Stimulated activated CD4-positive, alpha-beta T cell treated with anti-CD3 and anti-CD28 coated beads, Interleukin-1b, Interleukin-23, amount 100 ng/mL, for 48 hours (primary cell): ENCODE measurements around the gene LIPI.
"Not testable (repeated sequence)": the region's sequence is repeated elsewhere in the genome, so short reads cannot be mapped to it uniquely, and the experiment has no call there.

Source experiments
- DNase-seq: peaks from one replicate; pipeline ENCODE4 v3.0.0-alpha.2; 2020

The LIPI gene

DNA sequence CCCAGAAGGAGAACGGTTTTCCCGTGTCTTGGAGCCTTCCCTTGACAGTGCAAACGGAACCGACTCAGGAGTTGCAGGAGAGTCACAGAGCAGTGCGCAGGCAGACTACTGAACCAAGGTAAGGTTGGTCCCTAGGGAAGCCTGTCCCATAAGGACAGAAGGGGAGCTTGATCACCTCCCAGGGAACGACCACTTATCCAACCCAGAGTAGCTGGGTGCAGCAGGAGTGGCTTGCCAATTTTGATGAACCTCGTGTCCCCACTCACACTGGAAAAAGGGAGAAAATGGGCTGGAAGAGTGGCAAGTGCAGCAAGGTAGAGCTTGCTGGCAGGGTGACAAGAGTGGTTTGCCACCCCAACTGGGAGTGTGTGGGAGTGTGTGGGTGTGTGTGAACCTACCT lies 95.1 kb downstream of the LIPI start:
- DNase-seq: no peak

DNA sequence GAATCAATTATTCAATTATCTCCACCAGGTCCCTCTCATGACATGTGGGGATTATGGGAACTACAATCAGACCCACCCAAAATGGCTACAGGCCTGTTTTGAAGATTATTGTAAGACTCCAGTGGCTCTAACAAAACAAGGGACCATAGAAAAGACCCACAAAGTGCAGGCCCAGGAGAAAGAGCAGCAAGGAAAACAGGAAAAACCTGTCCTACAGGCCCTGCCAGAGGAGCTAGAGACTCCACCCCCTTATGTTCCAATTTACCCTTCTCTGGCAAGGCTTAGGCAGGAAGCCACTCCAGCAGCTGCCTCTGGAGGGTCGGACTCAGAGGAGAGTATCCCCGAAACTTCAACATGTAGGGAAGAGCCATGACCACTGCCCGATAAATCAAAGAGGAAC lies 96.5 kb downstream of the LIPI start:
- DNase-seq: no peak

DNA sequence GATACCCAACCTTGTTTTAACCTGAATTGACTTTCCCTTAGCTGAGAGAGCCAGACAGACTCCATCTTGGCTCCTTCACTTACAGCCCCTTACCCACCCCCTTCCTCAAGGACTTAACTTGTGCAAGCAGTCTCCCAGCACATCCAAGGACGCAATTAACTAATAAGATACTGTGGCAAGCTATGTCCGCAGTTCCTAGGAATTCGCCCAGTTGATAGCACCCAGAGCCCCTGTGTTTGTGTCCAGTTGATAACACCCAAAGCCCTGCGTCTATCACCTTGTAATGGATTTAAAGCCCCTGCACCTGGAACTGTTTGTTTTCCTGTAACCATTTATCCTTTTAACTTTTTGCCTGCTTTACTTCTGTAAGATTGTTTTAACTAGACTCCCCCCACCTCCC lies 106.2 kb downstream of the LIPI start:
- DNase-seq: not testable (repeated sequence)

DNA sequence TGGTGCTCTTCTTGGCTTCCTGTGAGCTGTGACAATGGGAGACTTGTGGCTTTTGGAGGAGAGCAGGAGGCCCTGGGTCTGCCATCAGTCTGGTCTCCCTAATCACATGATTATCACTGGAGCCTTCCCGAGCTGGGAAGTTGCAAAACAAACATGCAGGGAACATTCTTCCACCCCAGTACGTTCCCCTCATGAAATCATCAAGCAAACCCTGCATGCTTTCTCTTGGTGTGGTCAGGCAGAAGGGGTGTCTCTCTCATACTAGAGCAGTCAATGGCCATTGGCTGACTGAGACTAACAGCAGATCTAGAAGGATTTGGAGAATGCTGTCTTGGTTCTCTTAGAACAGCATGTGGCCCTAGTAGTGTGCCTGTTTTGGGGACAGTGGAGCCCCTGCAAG lies 111.2 kb downstream of the LIPI start:
- no peak for DNase-seq

DNA sequence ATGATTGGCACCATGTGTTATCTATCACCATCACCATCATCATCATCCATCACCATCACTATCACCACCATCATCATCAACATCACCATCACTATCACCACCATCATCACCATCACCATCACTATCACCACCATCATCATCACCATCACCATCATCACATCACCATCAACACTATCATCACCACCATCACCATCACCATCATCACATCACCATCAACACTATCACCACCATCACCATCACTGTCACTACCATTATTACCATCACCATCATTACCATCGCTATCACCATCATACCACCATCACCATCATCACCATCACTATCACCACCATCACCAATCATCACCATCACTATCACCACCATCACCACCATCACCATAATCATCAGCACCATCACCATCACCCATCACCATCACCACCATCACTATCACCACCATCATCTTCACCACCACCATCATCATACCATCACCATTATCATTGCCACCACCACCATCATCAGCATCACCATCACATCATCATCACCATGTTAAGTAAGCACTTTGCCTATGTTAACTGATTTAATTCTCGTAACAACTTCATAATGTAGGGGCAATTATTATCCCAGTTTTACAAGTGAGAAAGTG lies 112.8 kb downstream of the LIPI start:
- no peak for DNase-seq

DNA sequence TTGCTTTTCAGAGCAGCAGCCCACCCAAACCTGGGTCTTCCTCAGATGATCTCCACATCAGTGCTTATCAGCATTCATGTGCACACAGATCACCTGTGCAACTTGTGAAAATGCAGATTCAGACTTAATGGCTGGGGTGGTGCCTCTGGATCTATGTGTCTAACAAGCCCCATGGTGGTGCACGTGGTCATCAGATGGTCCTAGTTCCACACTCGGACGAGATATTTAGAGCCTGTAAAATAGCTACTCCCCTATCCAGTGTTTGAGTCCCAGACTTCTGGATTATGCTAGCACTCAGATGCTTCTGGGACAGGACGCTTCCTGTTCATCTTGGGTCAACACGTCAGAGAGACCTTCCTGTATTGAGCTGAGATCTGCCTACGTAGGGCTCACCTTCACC lies 114.2 kb downstream of the LIPI start:
- DNase-seq: no peak

DNA sequence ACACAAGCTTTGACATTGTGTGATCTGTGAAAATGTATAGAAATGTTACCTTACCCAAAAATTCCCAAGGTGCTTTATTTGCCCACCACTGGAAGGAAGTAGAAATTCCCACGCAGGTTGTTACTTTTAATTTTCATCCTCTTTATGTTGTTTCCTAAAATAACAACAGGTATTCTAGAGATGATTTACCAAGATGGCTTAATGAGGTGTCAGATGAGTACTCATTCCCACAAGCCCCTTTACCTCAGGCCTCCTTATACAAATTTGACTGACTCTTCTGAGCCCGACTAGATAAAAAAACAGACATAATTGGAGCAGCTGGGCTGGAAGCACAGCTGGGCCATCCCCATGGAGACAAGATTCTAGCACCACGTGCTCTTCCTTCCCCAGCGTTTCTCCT lies 114.6 kb downstream of the LIPI start:
- DNase-seq: no peak

DNA sequence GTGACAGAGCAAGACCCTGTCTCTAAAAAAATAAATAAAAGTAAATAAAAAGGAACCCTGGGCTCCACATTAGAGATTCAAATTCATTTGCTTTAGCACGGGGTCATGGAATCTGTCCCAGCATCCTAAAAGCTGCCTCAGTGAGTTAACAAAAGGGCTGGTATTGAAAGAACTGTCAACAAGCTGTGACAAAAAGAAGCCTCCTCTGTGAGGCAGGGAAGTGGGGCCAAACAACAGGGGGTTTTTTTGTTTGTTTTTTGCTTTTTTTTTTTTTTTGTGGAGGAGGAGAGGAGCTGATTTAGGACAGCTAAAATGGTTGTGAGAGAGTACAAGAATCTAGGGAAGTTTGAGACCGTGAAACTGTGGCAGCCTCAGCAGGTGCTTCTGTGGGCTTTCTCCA lies 115.7 kb downstream of the LIPI start:
- DNase-seq: no peak

DNA sequence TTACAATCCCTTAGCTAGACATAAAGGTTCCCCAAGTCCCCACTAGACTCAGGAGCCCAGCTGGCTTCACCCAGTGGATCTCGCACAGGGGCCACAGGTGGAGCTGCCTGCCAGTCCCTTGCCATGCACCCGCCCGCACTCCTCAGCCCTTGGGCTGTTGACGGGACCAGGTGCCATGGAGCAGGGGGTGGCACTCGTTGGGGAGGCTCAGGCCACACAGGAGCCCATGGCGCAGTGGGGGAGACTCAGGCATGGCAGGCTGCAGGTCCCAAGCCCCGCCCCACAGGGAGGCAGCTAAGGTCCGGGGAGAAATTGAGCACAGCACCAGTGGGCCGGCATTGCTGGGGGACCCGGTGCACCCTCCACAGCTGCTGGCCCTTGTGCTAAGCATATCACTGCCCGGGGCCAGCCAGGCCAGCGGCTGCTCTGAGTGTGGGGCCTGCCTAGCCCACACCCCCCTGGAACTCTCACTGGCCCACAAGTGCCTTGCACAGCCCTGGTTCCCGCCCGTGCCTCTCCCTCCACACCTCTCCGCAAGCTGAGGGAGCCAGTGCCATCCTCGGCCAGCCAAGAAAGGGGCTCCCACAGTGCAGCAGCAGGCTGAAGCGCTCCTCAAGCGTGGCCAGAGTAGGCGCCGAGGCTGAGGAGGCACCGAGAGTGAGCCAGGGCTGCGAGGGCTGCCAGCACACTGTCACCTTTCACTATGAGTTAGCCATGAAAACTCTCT lies 117.8 kb downstream of the LIPI start:
- DNase-seq: no peak

DNA sequence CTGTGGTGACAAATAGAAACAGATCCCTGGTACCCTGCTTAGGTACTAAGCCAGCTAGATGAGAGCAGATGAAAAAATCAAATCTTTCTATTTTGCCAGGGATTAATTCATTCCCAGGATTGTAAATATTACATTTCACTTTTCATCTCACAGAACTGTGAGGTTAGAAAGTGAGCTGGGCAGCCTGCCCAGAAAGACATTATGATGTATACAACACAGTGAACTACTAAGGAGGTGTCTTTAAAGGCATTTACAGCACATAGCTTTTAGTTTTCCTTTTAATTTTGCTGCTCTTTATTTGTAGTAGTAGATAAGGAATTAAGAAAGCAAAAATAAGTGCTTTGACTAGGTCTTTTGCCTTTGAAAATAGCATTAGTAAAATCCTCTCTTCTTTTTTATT lies 120.6 kb downstream of the LIPI start:
- DNase-seq: not testable (repeated sequence)

DNA sequence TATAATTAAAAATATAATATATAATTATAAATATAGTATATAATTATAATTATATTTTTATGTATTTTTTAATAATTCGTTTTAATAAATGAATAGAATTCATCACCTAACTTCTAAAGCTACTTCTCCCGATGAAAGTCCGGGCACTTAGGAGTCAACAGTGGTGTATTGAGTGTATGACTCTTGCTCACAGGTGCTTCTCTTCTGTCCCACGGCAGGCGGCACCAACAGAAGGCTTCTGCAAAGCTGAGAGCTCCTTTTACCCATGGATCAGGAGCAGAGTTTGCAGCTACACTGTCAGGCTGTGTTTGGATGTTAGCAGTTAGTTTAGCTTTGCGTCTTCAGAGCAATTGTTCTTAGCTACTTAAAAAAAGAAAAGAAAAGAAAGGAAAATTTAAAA lies 122.4 kb downstream of the LIPI start:
- no peak for DNase-seq

DNA sequence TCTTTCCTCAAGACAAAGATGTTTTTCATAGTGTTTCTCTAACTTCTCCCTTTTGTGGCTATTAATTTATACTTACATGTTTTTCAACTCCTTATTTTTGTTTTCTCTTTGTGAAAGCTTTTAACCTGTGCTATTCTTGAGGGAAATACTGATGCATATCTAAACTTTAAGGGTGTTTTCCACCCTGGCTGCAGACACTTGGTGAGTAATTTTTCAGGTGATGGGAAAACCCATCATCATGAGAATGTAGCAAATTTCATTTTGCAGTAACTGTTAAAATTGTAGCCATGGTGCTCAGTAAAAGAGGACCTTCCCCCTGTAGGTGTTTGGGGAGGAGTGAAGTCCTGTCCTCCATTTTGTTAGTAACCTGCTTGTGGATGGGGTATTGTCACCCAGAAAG lies 124.2 kb downstream of the LIPI start:
- DNase-seq: no peak

DNA sequence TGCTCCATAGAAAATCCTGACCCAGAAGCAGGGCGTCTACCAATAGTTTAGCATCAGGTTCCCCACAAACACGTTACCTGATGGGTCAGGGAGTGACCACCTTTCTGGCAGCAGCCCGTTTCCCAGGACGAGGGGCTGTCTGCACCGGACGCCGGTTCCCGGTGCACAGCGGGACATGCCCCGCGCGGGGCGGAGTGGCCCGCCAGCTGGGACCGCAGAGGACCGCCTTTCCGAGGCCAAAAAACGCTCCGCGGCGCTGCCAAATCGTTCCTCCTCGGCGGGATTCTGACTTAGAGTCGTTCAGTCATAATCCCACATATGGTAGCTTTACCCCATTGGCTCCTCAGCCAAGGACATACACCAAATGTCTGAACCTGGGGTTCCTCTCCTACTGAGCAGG lies 126.1 kb downstream of the LIPI start:
- no peak for DNase-seq

DNA sequence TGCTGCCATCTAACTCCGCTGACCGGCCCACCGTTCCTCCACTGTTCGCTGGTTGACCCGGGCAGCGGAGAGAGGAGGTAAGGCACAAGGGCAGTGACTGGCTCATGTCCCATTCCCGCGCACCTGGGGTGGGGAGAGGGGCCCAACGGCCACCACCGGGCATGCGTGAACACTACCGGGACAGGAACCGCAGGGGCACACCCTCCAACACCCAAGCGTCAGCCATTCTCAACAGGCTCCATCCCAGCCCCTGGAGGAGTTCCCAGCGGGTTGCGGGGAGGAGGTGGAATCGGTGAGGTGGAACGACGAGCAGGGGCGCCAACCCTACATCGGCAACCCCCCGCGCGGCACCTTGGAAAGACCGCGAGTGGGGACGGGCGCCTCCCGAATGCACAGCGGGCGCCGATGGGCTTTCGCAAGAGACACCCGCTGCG lies 126.7 kb downstream of the LIPI start:
- no peak for DNase-seq

DNA sequence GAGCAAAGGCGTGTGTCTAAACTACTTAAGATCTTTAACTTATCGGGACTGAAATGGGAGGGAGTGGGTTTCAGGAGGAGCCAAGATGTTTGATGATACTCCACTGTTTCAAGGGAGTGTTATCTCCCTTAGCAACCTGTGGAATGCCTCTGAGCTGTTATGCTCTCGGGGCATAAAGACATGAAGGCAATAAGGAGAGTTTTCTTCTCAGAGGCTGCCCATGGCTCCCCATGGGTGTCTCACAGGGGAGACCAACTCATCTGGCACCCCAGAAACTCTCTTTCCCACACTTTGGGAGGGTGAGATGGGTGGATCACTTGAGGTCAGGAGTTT lies 130.0 kb downstream of the LIPI start:
- no peak for DNase-seq

DNA sequence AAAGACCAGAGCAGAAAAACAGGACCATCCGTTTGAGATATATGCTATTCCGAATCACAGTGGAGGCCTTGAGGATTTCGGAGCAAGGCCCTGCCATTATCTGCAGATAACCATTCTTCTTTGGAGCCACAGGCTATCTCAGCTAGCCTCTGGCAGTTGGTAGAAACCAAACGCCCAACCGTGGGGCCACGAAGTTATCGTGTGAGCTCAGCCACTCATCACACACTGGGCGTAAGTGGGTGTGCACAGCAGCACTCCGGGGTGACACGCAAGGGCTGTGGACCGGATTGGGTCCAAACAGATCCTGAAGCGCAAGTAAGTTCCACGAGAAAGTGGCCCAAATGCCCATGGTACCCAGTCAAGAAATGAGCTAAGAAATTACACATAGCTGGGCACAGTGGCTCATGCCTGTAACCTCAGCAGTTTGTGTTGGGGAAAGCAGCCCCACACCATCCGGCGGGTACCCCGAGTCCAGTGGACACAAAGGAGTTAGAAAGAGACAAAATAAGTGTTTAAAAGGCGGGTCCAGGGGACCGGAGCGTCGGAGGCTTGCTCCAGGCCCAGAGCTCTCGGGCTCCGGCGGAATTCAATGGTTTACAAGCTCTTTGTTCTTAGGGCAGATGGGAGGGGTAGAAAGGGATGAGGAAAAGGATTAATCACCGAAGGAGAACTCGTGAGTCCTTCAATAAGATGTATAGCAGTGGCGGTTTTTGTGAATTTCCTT lies 130.6 kb downstream of the LIPI start:
- no peak for DNase-seq

DNA sequence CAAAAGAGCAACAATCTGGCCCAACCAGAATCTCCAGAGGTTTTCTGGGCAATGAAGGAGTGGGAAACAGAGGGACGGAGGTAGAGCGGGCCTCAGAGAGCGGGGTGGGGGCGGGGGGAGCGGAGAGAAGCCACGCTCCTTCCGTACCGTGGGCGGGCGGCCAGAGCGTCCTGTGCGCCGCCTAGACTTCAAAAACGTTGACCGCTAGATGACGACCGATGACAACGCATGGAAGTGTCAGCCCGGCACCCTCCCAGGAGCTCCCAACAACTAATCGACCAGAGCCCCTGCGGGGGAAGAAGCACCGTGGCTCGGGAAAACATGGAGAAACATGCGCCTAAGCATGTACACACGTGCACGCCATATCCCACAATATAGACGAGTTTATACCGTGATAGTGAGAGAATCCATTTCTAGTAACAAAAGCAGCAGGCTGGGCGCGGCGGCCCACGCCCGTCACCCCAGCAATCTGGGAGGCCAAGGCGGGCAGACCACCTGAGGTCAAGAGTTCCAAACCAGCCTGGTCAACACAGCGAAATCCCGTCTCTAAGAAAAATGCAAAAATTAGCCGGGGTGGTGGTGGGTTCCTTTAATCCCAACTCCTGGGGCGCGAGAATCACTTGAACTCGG lies 131.9 kb downstream of the LIPI start:
- no peak for DNase-seq

DNA sequence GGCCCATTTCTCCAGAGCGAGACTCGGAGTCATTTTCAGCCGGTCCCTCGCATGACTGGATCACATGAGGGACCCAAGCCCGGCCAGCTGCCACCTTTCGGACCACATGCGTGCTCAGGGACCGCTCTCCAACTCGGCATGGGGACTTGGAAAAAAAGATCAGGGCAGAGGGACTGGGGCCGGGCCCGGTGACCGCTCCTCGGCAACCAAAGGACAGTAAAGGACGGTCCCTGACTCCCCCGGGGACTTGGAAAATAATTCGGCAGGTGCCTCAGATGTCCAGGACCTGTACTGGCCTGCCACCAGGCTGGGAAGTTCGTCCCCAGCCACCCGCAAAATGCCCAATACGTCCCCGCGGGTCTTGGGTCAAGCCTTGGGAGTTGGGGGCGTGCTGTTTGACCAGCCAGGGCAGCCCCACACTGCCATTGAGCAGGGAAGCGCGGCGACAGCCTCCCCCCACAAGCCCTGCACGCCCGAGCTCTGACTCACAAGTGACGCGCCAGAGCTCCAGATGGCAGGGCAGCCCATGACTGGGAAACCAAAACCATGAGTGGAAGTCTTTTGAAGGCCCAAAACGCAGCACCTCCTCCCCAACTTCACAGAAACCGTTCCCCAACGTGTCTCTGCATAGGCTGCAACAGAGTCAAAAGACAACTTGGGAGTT lies 134.5 kb downstream of the LIPI start:
- DNase-seq: no peak

DNA sequence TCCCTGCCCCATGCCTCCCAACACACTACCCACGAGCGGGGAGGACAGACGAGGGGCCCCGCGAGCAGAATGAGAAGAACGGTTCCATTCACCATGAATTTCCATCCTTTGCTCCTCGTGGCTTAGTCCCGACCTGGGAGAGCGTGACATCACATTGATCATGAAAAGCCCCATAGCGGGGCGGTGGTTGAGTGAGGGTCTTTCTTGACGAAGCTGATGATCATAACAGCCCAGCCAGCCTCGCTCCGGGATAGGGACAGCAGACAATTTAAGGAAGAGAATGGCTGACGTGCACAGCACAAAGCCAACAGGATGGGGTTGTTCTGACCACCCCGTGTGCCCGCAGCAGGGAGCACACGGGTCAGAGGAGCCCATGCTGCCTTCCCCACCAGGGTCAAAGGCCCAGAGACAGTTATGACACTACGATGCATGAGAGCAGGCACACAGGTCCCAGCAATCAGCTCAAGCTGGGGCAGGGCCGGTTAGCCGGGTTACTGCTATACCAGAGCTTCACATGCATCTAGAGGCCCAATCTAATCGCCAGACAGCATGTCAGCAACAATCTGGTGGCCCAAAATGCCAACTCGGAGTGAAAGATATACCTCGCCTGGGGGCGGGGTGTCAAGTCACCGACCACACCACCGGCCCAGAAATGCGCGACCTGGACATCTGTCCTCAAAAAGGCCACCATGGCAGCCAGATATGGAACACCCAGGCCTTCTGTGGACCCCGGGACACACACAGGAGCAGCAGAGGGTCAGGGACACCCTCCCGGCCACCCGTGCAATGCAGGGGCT lies 135.2 kb downstream of the LIPI start:
- DNase-seq: no peak

DNA sequence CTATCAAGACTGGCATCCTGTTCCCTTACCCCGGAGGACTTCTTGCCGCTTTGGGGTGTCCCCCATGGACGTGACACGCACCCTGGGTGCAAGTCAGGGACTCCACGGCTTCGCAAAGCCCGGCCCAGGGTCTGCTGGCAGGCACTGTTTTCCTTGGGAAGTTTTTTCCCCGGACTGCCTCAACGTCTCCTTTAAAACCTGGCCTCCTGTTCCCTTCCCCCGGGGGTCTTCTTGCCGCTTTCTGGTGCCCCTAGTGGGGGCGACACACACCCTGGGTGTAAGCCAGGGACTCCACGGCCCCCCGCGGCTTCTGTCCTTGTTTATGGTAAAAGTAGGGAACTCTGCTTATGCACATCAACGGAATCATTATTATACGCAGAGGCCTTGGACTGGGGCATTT lies 136.6 kb downstream of the LIPI start:
- DNase-seq: no peak

DNA sequence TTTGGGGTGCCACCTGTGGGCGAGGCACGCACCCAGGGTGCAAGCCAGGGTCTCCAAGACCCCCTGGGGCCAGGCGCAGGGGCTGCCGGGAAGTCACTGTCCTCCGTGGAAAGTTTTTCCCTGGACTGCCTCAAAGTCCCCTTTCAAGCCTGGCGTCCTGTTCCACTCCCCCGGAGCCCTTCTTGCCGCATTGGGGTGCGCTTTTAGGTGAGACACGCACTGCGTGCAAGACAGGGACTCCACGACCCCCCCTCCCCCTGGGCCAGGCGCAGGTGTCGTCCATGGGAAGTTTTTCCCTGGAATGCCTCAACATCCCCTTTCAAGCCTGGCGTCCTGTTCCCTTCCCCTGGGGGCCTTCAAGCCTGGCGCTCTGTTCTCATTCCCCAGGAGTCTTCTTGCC lies 137.1 kb downstream of the LIPI start:
- DNase-seq: no peak

DNA sequence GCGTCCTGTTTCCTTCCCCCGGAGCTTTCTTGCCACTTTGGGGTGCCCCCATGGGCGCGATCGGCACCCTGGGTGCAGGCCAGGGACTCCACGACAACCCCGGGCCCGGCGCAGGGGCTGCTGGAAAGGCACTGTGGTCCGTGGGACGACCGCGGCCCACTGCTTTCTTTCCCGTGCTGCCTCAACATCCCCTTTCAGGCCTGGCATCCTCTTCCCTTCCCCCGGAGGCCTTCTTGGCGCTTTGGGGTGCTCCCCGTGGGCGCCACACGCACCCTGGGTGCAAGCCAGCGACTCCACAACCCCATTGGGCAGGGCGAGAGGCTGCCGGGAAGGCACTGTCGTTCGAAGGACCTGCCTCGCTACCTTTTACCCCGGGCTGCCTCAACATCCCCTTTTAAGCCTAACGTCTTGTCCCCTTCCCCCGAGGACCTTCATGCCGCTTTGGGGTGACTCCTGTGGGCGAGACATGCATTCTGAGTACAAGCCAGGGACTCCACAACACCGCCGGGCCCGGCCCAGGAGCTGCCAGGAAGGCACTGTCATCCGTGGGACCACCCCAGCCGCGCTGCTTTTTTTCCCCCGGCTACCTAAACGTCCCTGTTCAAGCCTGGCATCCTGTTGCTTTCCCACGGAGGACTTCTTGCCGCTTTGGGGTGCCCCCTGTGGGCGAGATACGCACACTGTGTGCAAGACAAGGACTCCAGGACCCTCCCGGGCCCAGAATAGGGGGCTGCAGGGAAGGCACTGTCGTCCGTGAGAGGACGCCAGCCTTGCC lies 137.8 kb downstream of the LIPI start:
- DNase-seq: no peak
